ENCODE results near the gene KLF1.

KLF1 gene

DNA sequence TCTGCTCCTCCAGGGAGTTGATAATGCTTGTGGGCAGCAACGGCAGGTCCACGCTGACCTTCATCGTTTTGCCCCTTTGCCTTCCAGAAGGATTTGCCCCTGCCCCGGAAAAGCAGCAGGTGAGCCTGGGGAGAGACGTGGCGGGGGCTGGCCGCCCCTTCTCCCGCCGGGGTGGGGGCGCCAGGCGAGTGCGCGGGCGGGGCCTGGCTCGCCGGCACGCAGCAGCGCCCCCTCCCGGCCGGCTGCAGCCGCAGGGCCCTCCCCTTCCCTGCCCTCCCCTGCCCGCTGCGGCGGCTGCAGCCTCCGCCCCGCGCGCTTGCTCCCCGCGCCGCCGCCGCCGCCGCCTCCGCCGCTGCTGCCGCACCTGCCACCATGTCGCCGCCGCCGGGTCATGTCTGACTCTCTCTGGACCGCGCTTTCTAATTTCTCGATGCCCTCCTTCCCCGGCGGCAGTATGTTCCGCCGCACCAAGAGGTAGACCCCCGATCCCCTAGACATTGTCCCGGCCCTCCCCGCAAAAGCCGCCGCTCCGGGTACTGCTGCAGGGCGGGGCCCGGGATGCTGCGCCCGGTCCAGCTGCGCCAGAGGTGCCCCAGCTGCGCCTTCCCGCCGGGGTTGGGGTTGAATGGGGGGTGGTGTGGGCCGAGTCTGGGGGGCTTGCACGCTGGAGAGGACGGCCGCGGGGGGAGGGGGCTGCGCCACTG lies 48.7 kb downstream of the KLF1 start, which contains the start of gene MAST1:
TSS of gene MAST1 (plus strand) at position 334 of the 704 bp plus-strand sequence. CDS start at position 392, 58 bp downstream.
- no peak for DNase-seq (ENCODE audit: low read depth)

DNA sequence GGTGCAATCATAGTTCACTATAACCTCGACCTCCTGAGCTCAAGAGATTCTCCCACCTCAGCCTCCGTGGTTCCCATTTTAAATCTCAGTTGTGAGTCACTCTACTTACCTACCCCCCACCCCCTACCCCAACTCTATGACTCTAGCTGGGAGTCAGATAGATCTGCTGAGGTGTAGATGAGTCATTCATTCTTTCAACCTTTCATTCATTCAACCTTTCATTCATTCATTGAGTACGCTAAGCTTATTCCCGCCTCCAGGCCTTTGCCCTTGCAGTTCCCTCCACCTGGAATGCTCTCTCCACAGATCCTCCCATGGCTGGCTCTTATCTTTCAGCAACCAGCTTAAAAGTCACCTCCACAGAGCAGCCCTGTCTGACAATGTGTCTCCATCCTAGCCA lies 49.8 kb downstream of the KLF1 start:
- DNase-seq (ENCODE audit: low read depth): no peak

DNA sequence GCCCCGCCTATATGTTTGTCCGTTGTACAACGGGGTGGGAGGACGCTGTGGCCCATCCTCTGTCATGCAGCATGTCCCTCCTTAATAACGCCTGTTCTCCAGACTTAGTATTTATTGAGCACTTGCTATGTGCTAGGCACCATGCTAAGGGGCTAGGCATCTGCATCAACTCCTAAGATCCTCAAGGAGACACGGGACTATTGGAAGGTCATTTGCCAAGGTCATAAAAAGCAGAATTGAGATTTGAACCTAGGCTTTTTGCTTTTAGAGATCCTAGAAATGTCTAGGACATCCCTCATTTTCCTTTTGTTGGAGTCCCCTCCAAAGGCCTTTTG lies 50.5 kb downstream of the KLF1 start:
- DNase-seq (ENCODE audit: low read depth): no peak

DNA sequence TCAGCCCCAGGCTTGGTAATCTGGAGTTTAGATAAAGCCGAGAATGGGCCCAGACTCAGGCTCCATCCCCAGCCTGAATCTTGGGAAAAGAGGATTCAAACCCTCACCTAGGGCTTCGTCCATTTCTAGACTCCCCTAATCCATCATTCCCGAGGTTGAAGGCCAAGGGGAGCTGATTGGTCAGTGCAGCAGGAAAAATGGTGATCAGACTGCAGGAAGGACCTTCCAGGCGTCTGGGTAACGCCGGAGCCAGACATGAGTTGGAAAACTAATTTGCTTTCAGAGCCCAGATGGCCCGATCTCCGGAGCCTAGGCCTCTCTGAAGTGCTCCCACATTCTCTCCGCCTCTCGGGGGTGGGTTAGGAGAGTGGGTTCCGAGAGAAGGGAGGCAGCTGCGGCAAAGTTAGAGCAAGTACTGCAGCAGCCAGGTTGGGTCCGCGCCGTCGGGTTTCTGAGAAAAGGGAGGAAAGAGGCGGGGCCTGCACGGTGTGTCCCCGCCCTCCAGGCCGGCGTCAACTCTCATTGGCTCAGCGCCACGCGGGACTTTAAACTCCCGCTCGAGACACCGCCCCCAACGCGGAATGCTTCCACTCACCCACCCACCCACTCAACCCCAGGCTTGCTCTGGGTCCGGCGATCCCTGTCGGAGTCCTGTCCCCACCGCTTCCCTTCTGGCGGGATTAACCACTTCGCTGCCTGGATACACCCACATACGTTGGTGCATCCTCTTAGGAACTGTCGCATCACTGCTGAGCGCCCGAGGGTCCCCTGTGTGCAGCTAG lies 51.8 kb downstream of the KLF1 start:
- DNase-seq (ENCODE audit: low read depth): no peak

DNA sequence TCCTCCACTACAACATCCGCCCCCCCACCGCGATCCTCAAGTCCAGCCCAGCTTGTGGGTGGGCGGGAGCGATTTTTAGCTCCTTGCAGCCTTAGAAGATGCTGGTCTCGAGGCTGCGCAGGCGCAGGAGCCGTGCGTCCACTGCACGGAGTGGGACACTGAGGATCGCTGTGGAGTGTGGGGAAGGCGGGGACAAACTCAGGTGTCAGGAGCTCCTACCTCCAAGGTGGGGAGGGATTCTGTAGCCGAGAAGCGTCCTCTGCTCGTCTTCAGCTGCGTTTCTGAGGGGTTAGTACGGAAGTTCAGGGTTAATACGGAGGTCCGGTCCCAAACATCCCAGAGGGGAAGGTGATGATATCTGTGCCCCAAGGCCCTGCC lies 52.4 kb downstream of the KLF1 start, which contains the start of gene RTBDN:
TSS of gene RTBDN (minus strand) at position 14 of the 378 bp plus-strand sequence. CDS start 4,600 bp downstream, outside the sequence.
- no peak for DNase-seq (ENCODE audit: low read depth)
